Thoracic aorta (tissue), 2 donors: Measurements from ENCODE around the gene APBA2. TPM values are rescaled to one million over a fixed set of nuclear protein-coding genes. Genes with fewer than 3 reads are reported as not detected.

Experiments used
- ATAC-seq: fragments of 150-250 bp; one replicate; pipeline ENCODE4 v1.8.0; 2017; ENCODE audit warnings: low read depth; ENCODE audit not compliant: insufficient number of reproducible peaks, low FRiP score
- DNase-seq: peaks from one replicate; pipeline ENCODE4 v3.0.0-alpha.2; 2020; ENCODE audit warnings: low spot score
- H3K27ac ChIP-seq, 2 donors: fragments of 200-600 bp; sonication (generic); 1 replicate in 1 of 2; 2 replicates in 1 of 2; pipeline ENCODE4 v1.5.1; 2016; ENCODE audit warnings: mild to moderate bottlenecking in 2 of 2, moderate library complexity in 2 of 2
- H3K27me3 ChIP-seq: fragments of 200-600 bp; sonication (generic); replicated peaks from 2 replicates; pipeline ENCODE4 v1.6.0; 2016; ENCODE audit warnings: mild to moderate bottlenecking; ENCODE audit not compliant: insufficient read depth
- H3K36me3 ChIP-seq: fragments of 200-600 bp; sonication (generic); one replicate; pipeline ENCODE4 v1.5.1; 2016
- H3K4me1 ChIP-seq, 2 donors: fragments of 200-600 bp; sonication (generic); 1 replicate in 1 of 2; 2 replicates in 1 of 2; pipeline versions ENCODE4 v1.5.1 to v1.6.0; 2016; ENCODE audit warnings: low read depth in 2 of 2, mild to moderate bottlenecking in 1 of 2; ENCODE audit not compliant: control insufficient read depth in 1 of 2
- H3K4me3 ChIP-seq: fragments of 200-600 bp; sonication (generic); 2 replicates; pipeline ENCODE4 v1.5.1; 2016; ENCODE audit warnings: mild to moderate bottlenecking
- H3K9me3 ChIP-seq: fragments of 200-600 bp; sonication (generic); 2 replicates; pipeline ENCODE4 v1.5.1; 2016
- CTCF ChIP-seq: fragments of 200-600 bp; sonication (generic); IDR thresholded peaks from one replicate; pipeline ENCODE4 v1.5.1; 2019; ENCODE audit warnings: antibody characterized with exemption
- total RNA-seq, 2 donors: library from RNA; depleted of rRNA; stranded (reverse); fragments of >200 nt; gene quantifications; one replicate each; pipeline versions ENCODE4 v1.1.0 to v1.2.3, GENCODE V29; 2016

APBA2 gene
- total RNA-seq, 2 donors from 2014 or later: 4.9 to 5.6 TPM

DNA sequence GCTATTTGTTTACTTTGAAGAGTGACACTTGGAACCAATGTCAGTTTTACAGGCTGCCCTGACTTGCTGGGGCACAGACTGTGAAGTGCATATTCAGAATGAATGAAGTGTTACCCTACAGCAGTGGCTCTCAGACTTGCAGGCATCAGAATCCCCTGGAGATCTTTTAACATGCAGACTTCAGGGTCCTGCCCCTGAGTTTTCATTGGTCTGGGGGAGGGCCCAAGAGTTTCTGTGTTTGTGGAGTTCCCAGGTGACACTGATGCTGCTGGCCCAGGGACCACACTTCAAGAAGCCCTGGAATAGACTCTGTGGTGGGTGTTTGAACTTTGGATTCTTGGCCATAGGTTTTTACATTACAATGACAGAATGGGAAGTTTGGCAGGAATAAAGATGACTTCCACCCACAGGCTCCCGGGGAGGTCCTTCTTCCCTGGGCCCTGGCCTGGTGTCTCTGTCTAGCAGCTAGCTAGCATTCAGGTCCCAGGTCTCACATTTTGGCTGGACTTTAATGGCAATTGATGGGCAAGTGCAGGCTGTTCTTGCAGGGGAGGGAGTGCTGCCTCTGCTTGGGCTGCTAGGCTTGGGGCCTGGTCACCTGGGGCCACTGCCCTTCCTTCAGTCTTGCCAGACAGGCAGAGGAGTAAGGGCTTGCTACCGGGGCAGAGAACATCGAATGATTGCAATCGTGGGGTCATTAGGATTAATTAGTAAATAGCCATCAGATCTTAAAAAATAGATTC lies 149.0 kb downstream of the APBA2 start:
- H3K36me3 ChIP-seq: no peaks in the 10 kb centered on the region
- no peak for TF ChIP-seq CTCF
- no peak overlapping the region for H3K27ac ChIP-seq
- ATAC-seq (no peak), DNase-seq (no peak)
- H3K4me1 ChIP-seq: no peaks in the 10 kb centered on the region
- no peak overlapping the region for H3K4me3 ChIP-seq
- H3K27me3 ChIP-seq: no peaks in the 10 kb centered on the region
- H3K9me3 ChIP-seq: no peaks in the 10 kb centered on the region

DNA sequence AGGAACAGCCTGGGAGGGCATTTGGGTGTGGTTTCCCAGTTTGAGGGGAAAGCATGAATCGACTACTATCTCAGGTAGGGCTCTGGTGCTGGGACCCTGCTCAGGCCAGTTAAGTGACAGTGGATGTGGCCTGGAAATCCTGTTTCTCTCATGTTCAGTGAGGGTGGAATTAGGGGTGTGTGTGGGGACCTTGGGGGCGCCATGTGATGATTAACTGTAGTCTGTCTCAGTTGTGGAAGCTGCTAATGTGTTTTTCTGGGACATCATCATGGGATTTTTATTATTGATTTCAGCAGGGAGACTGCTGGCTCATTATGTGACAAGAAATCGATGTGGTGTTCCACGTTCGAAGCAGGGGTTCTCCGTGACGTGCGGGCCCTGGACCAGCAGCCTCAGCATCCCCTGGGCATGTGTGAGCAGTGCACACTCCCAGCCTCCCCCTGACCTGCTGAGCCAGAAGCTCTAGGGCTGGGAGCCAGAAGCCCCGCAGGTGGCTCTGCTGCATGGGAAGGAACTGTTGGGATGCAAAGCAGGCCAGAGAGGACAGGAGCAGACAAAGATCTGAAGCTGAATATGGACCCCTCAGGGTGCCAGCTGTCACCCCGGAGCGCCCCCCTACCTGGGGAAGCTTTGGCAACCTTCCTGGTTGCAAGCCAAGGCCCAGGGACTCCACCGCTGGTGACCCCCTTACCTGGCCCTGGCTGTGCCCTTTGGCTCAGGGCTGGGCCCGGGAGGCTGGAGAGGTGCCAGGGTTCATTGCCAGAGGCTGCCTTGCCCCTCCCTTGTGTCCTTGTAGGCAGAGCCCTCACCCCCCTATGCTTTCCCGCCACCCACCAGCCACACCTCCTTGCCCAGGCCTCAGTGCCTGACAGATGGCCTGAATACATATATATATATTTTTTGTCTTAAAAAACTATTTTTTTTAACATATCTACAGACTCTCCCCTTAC lies 149.8 kb downstream of the APBA2 start:
- Histone ChIP-seq H3K27ac (no peak overlapping the region), H3K4me1 (no peaks in the 10 kb centered on the region), H3K27me3 (no peaks in the 10 kb centered on the region), H3K9me3 (no peaks in the 10 kb centered on the region), H3K4me3 (no peak overlapping the region), H3K36me3 (no peaks in the 10 kb centered on the region)
- ATAC-seq (no peak), DNase-seq (no peak)
- TF ChIP-seq CTCF: no peak

GRCh38 chr15:29037997-29038705 lies 152.4 kb downstream of the APBA2 start:
- H3K4me3 ChIP-seq: no peak overlapping the region
- DNase-seq (no peak), ATAC-seq (no peak)
- H3K27ac ChIP-seq: no peak overlapping the region
- TF ChIP-seq CTCF: no peak
- H3K36me3 ChIP-seq: no peaks in the 10 kb centered on the region
- no peaks in the 10 kb centered on the region for H3K27me3 ChIP-seq
- no peaks in the 10 kb centered on the region for H3K9me3 ChIP-seq
- no peaks in the 10 kb centered on the region for H3K4me1 ChIP-seq

DNA sequence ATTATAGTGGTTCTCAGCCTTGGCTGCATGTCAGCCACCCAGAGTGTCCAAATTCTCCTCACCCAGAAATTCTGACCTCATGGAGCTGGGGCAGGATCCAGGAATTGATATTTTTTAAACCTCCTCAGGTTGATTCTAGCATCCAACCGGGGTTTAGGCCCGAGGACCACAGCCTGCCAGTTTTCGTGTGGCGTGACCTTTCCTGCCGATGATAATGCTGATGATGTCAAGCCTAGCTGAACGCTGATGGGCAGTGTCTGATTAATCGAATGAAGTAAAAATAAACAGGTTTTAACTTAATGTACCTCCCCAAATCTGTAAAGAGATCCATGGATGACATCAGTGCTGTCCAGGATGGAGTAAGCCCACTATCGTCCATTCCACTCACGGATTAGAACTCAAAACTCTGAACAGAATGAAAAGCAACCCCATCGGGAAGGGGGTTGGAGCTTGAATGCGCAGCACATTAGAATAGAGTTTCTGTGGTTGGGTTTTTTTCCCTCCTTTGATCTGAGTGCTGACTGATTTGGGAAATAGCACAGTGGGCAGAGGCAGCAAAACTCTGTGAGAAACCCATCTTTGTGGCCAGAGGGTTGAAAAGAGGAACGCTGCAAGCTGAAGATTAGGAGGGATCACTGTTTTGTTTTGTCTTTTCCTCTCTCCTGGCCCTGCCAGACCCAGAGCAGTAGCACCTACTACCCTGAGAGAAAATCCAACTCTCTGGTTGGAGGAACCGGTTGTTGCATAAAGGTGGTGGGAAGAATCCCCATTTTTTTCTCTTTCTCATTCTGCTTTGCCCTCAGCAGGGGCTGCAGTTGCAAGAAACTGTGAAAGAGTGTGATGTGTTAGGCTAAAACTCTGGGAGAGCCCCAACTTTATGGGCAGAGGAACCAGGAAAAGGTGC lies 153.9 kb downstream of the APBA2 start:
- Histone ChIP-seq H3K4me1 (peaks cover 0 to 15% of the 10 kb centered on the region in 2 donors), H3K9me3 (no peaks in the 10 kb centered on the region), H3K27ac (no peak overlapping the region), H3K4me3 (no peak overlapping the region), H3K36me3 (no peaks in the 10 kb centered on the region), H3K27me3 (no peaks in the 10 kb centered on the region)
- DNase-seq (no peak), ATAC-seq (no peak)
- TF ChIP-seq CTCF: no peak
